Measurements from ENCODE around the gene DCUN1D3.

GRCh38 chr16:20844588-20844987 lies 55.6 kb downstream of the DCUN1D3 start:
- TF ChIP-seq EZH2 (IDR thresholded peaks at IDR 0.05; ENCODE audit: borderline replicate concordance, low read length) (no peak), CTCF (IDR thresholded peaks at IDR 0.05; ENCODE audit: low read length) (no peak)
